ENCODE data around the gene ZFAND4. TPM values are rescaled to one million over a fixed set of nuclear protein-coding genes. Genes with fewer than 3 reads are reported as not detected.

ZFAND4 gene
- total RNA-seq, 1 experiment from 2014 or later = 15.5 TPM

- Histone ChIP-seq H3K4me1 (ENCODE audit: control insufficient read depth in 1 of 2, insufficient read depth in 2 of 2, low read length in 2 of 2) (no peaks in the 10 kb centered on the region), H3K27ac (ENCODE audit: low read depth, low read length) (no peak overlapping the region), H3K9me2 (ENCODE audit: insufficient read depth) (no peaks in the 10 kb centered on the region), H3K4me3 (replicated peaks in 1 of 2; ENCODE audit: low read depth in 1 of 2, low read length in 2 of 2) (no peak overlapping the region), H3K4me2 (ENCODE audit: low read length) (no peak overlapping the region), H3K79me2 (ENCODE audit: insufficient read depth, low read length) (0 out of 2 replicates have a peak, but pooled peaks cover 2% of the 10 kb centered on the region), H3K9ac (ENCODE audit: low read length) (no peak overlapping the region), H3K27me3 (ENCODE audit: insufficient read depth, low read length) (no peaks in the 10 kb centered on the region), H3K36me3 (ENCODE audit: control insufficient read depth in 1 of 2, insufficient read depth in 2 of 2, low read length in 2 of 2) (no peaks in the 10 kb centered on the region), H2AFZ (ENCODE audit: low read depth, low read length, poor library complexity, severe bottlenecking) (no peak overlapping the region), H4K20me1 (ENCODE audit: insufficient read depth) (no peaks in the 10 kb centered on the region), H3K9me3 (ENCODE audit: control insufficient read depth in 1 of 2, insufficient read depth in 1 of 2, low read depth in 1 of 2, low read length in 2 of 2) (no peaks in the 10 kb centered on the region)
- ChIA-PET CTCF (no interaction called here), POLR2A (no interaction called here), RAD21 (ENCODE audit: low non-redundant PET in 1 of 2, low total read pairs in 2 of 2, uncharacterized antibody in 2 of 2, unreplicated experiment in 2 of 2) (no interaction called here)
- no peak for ATAC-seq
- TF ChIP-seq SRF (IDR thresholded peaks at IDR 0.05; ENCODE audit: low read depth) = no peak
- no peak for TF ChIP-seq RAD21 (IDR thresholded peaks at IDR 0.05; ENCODE audit: low read depth)
- no peak for TF ChIP-seq ATF3 (IDR thresholded peaks at IDR 0.05)
- TF ChIP-seq, protein P1, sequence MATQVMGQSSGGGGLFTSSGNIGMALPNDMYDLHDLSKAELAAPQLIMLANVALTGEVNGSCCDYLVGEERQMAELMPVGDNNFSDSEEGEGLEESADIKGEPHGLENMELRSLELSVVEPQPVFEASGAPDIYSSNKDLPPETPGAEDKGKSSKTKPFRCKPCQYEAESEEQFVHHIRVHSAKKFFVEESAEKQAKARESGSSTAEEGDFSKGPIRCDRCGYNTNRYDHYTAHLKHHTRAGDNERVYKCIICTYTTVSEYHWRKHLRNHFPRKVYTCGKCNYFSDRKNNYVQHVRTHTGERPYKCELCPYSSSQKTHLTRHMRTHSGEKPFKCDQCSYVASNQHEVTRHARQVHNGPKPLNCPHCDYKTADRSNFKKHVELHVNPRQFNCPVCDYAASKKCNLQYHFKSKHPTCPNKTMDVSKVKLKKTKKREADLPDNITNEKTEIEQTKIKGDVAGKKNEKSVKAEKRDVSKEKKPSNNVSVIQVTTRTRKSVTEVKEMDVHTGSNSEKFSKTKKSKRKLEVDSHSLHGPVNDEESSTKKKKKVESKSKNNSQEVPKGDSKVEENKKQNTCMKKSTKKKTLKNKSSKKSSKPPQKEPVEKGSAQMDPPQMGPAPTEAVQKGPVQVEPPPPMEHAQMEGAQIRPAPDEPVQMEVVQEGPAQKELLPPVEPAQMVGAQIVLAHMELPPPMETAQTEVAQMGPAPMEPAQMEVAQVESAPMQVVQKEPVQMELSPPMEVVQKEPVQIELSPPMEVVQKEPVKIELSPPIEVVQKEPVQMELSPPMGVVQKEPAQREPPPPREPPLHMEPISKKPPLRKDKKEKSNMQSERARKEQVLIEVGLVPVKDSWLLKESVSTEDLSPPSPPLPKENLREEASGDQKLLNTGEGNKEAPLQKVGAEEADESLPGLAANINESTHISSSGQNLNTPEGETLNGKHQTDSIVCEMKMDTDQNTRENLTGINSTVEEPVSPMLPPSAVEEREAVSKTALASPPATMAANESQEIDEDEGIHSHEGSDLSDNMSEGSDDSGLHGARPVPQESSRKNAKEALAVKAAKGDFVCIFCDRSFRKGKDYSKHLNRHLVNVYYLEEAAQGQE (IDR thresholded peaks at IDR 0.05; ENCODE audit: low read depth) = no peak
- no peak for TF ChIP-seq POLR2AphosphoS5 (IDR thresholded peaks at IDR 0.05; ENCODE audit: low read depth, low read length)
- no peak for TF ChIP-seq EZH2phosphoT487 (IDR thresholded peaks at IDR 0.05; ENCODE audit: borderline replicate concordance)
- TF ChIP-seq ZNF274 (IDR thresholded peaks at IDR 0.05; ENCODE audit: low read depth, low read length) = no peak
- TF ChIP-seq ZBTB33 (IDR thresholded peaks at IDR 0.05; ENCODE audit: extremely low read depth, insufficient replicate concordance, low read length) = no peak
- no peak for TF ChIP-seq ELF1 (IDR thresholded peaks at IDR 0.05; ENCODE audit: borderline replicate concordance, low read depth)
- TF ChIP-seq FOSL1 (IDR thresholded peaks at IDR 0.05; ENCODE audit: low read depth) = no peak
- TF ChIP-seq TCF7L2 (IDR thresholded peaks at IDR 0.05; ENCODE audit: borderline replicate concordance, extremely low read depth, insufficient read depth, insufficient read length) = no peak
- no peak for TF ChIP-seq CBX3 (IDR thresholded peaks at IDR 0.05; ENCODE audit: low read depth)
- TF ChIP-seq EZH2 (IDR thresholded peaks at IDR 0.05) = no peak
- TF ChIP-seq POLR2A (IDR thresholded peaks at IDR 0.05; ENCODE audit: borderline replicate concordance, extremely low read depth, insufficient read depth, insufficient read length) = no peak
- TF ChIP-seq CEBPB (IDR thresholded peaks at IDR 0.05; ENCODE audit: low read depth) = no peak
- TF ChIP-seq JUND (IDR thresholded peaks at IDR 0.05) = no peak
- TF ChIP-seq YY1 (IDR thresholded peaks at IDR 0.05; ENCODE audit: extremely low read depth, insufficient replicate concordance, low read depth, low read length) = no peak
- no TSS peak for BruUV-seq (replicated peaks)
- no peak for DNase-seq (ENCODE audit: low read depth, low spot score)
- intact Hi-C loops (cut with micrococcal nuclease) = no loop called here
Observed at GRCh38 chr10:45581582-45582385, 90.8 kb downstream of the ZFAND4 start.
